Fibroblast of lung (primary cell): Measurements from ENCODE around the gene CACNA2D3. TPM values are rescaled to one million over a fixed set of nuclear protein-coding genes. Genes with fewer than 3 reads are reported as not detected.

Source experiments
- DNase-seq, 2 donors: peaks; one replicate each; pipeline versions ENCODE4 v3.0.0 to v3.0.0-alpha.2; 2010; ENCODE audit warnings: low read depth in 2 of 2
- H2AFZ ChIP-seq: 2 replicates; pipeline ENCODE4 v1.5.1; 2012; ENCODE audit warnings: low read length, control low read depth, inconsistent platforms
- H3K27ac ChIP-seq: 2 replicates; pipeline ENCODE4 v1.5.1; 2011; ENCODE audit warnings: low read length, control low read depth; ENCODE audit not compliant: insufficient read depth
- H3K27me3 ChIP-seq: 2 replicates; pipeline ENCODE4 v1.5.1; 2011; ENCODE audit warnings: mild to moderate bottlenecking, low read length; ENCODE audit not compliant: control insufficient read depth, insufficient read depth
- H3K36me3 ChIP-seq: 2 replicates; pipeline ENCODE4 v1.5.1; 2011; ENCODE audit warnings: low read length; ENCODE audit not compliant: control insufficient read depth, insufficient read depth
- H3K4me1 ChIP-seq: 2 replicates; pipeline ENCODE4 v1.5.1; 2011; ENCODE audit warnings: low read length; ENCODE audit not compliant: control insufficient read depth, insufficient read depth; ENCODE audit errors: extremely low read depth
- H3K4me2 ChIP-seq: 2 replicates; pipeline ENCODE4 v1.5.1; 2011; ENCODE audit warnings: low read length, control low read depth; ENCODE audit not compliant: insufficient read depth; ENCODE audit errors: extremely low read depth
- H3K4me3 ChIP-seq, 4 experiments: fragments of 200-600 bp in 1 of 4; sonication (generic) in 1 of 4; replicated peaks in 1 of 4; 2 replicates each; pipeline ENCODE4 v1.5.1; 2011 to 2016; ENCODE audit warnings: low read length in 4 of 4, low read depth in 3 of 4, mild to moderate bottlenecking in 3 of 4, control low read depth in 2 of 4, inconsistent platforms in 1 of 4, mixed read lengths in 1 of 4; ENCODE audit not compliant: insufficient read depth in 1 of 4; ENCODE audit errors: control extremely low read depth in 1 of 4
- H3K79me2 ChIP-seq: 2 replicates; pipeline ENCODE4 v1.5.1; 2012; ENCODE audit warnings: mild to moderate bottlenecking, low read length, inconsistent platforms; ENCODE audit not compliant: control insufficient read depth, insufficient read depth
- H3K9ac ChIP-seq: 2 replicates; pipeline ENCODE4 v1.5.1; 2011; ENCODE audit warnings: mild to moderate bottlenecking, low read length, control low read depth; ENCODE audit not compliant: insufficient read depth
- H3K9me3 ChIP-seq: 2 replicates; pipeline ENCODE4 v1.5.1; 2012; ENCODE audit warnings: low read depth, low read length; ENCODE audit not compliant: control insufficient read depth, insufficient read depth
- H4K20me1 ChIP-seq: 2 replicates; pipeline ENCODE4 v1.5.1; 2011; ENCODE audit warnings: low read length; ENCODE audit not compliant: control insufficient read depth, insufficient read depth; ENCODE audit errors: extremely low read depth
- CTCF ChIP-seq, 2 donors: IDR thresholded peaks in 1 of 2; conservative IDR thresholded peaks in 1 of 2; 1 replicate in 1 of 2; 2 replicates in 1 of 2; pipeline ENCODE4 v1.5.1; 2011 to 2012; ENCODE audit warnings: low read length in 2 of 2, control low read depth in 1 of 2, inconsistent platforms in 1 of 2, low read depth in 1 of 2, mild to moderate bottlenecking in 1 of 2
- EZH2 ChIP-seq: IDR thresholded peaks from 2 replicates; pipeline ENCODE4 v1.5.1; 2012; ENCODE audit warnings: low read length, control low read depth, mild to moderate bottlenecking; ENCODE audit errors: missing control alignments
- polyA plus RNA-seq, 2 donors: library from polyadenylated mRNA; depleted of rRNA in 1 of 2; stranded (reverse) in 1 of 2; unstranded in 1 of 2; fragments of >200 nt; gene quantifications; 2 replicates each; pipeline ENCODE4 v1.2.1, GENCODE V29; 2011 to 2012; ENCODE audit warnings: missing spikeins in 1 of 2
- total RNA-seq: library from RNA; depleted of rRNA; stranded (reverse); fragments of >200 nt; gene quantifications from 2 replicates; pipeline ENCODE4 v1.2.1, GENCODE V29; 2014

CACNA2D3 gene
- total and polyA plus RNA-seq, 2 donors (not counting 1 experiment from before 2014, with no cell fraction given): 1.8 to 11.5 TPM

- Histone ChIP-seq H3K27me3 (no peaks in the 10 kb centered on the region), H3K9ac (no peak overlapping the region), H3K4me2 (no peak overlapping the region), H4K20me1 (no peaks in the 10 kb centered on the region), H2AFZ (no peak overlapping the region), H3K9me3 (no peaks in the 10 kb centered on the region), H3K79me2 (no peaks in the 10 kb centered on the region), H3K36me3 (no peaks in the 10 kb centered on the region), H3K4me1 (no peaks in the 10 kb centered on the region), H3K4me3 (no peak overlapping the region), H3K27ac (no peak overlapping the region)
- TF ChIP-seq CTCF (conservative IDR thresholded peaks at IDR 0.05 in 1 of 2, IDR thresholded peaks at IDR 0.05 in 1 of 2; ENCODE audit: low read depth in 1 of 2, low read length in 2 of 2): no peak
- no peak for TF ChIP-seq EZH2
- DNase-seq: no peak
Observed at GRCh38 chr3:54086652-54087405, 35.5 kb upstream of the CACNA2D3 start.

DNA sequence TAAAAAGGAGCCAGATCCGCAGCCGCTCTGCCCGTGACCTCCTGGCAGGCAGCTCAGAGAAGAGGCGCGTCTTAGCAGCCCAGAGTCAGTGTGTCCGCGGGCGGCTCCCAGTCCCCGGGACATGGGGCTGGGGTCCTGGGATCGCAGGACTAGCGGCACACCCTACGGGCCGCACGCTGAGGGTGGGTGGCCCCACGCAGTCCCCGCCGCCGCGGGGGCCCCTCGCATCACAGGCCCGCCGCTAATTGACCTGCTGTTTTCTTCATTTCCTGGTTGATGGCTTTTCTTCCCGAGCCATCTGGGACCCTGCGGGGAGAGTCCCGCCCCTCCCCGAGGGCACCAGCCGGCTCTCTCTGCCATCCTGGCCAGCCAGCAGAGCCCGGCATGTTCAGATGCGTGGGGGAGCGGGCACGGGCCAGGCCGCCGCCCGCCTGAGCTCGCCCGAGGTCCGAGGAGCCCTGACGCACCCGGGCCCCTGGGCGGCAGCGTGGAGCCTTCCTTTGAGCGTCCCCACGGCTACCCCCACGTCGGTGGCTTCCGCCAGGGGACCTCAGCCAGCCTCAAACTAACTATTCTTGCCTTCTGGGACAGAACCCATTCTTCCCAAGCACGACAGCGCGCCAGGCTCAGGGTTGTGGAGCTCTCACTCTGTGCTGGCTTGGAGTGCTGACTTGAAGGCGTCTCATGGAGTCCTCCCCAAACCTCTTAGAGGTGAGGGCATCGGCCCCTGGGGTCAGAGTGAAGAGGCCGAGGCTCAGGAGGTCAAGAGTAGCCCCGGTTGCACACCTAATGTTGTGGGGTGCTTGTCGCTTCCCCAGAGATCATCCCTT, 34.6 kb upstream of the CACNA2D3 start:
- H3K27me3 ChIP-seq: no peaks in the 10 kb centered on the region
- TF ChIP-seq EZH2: no peak
- TF ChIP-seq CTCF (conservative IDR thresholded peaks at IDR 0.05 in 1 of 2, IDR thresholded peaks at IDR 0.05 in 1 of 2; ENCODE audit: low read depth in 1 of 2, low read length in 2 of 2): no peak
- H3K27ac ChIP-seq: no peak overlapping the region
- no peak overlapping the region for H2AFZ ChIP-seq
- peak overlapping the region in 1 of 4 experiments; percentile 34 for H3K4me3 ChIP-seq
- no peaks in the 10 kb centered on the region for H3K9me3 ChIP-seq
- H4K20me1 ChIP-seq: no peaks in the 10 kb centered on the region
- no peak overlapping the region for H3K4me2 ChIP-seq
- H3K79me2 ChIP-seq: no peaks in the 10 kb centered on the region
- DNase-seq: peak in 1 of 2 donors; percentile 1
- no peaks in the 10 kb centered on the region for H3K4me1 ChIP-seq
- H3K9ac ChIP-seq: no peak overlapping the region
- no peaks in the 10 kb centered on the region for H3K36me3 ChIP-seq

DNA sequence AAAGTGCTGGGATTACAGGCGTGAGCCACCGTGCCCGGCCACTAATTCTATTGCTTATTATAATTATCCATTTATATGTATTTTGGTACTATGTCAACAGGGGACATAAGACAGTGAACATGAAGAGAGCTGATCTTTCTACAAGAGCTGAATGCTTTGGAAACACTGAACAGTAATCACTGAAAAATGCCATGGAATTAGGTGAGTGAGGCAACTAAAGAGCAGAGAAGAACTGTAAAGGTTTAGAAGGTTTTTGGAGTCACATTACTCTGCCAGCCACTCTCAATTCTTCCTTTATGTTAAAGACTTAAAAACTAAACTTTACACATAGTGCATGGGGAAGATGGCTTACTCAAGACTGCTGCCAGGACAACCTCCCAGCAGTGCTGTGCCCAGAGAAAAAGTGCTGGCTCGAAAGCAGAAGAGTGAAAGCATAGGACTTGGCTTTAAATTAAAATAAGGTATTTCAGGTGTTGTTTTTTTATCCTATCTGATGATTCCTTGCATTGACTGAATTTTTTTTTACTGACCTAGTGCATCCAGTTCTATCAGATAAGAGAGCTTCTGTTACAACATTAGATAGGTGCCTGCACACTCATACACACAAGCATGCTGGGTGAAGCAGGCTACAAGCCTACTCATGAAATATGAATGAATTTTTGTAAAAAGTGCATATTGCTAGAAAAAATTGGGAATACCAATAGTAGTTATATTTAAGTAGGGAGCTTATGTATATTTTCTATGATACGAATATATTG, 28.7 kb upstream of the CACNA2D3 start:
- H3K36me3 ChIP-seq: no peaks in the 10 kb centered on the region
- H4K20me1 ChIP-seq: no peaks in the 10 kb centered on the region
- no peak overlapping the region for H2AFZ ChIP-seq
- DNase-seq: no peak
- H3K4me1 ChIP-seq: no peaks in the 10 kb centered on the region
- no peaks in the 10 kb centered on the region for H3K79me2 ChIP-seq
- H3K4me3 ChIP-seq: no peak overlapping the region
- no peaks in the 10 kb centered on the region for H3K9me3 ChIP-seq
- no peak overlapping the region for H3K9ac ChIP-seq
- no peak overlapping the region for H3K27ac ChIP-seq
- TF ChIP-seq EZH2 (no peak), CTCF (conservative IDR thresholded peaks at IDR 0.05 in 1 of 2, IDR thresholded peaks at IDR 0.05 in 1 of 2; ENCODE audit: low read depth in 1 of 2, low read length in 2 of 2) (no peak)
- no peaks in the 10 kb centered on the region for H3K27me3 ChIP-seq
- no peak overlapping the region for H3K4me2 ChIP-seq
